ENCODE data around the gene GTF3C5.

GRCh38 chr9:132998831-132999635 lies 31.8 kb upstream of the GTF3C5 start:
- TF ChIP-seq, protein P1, sequence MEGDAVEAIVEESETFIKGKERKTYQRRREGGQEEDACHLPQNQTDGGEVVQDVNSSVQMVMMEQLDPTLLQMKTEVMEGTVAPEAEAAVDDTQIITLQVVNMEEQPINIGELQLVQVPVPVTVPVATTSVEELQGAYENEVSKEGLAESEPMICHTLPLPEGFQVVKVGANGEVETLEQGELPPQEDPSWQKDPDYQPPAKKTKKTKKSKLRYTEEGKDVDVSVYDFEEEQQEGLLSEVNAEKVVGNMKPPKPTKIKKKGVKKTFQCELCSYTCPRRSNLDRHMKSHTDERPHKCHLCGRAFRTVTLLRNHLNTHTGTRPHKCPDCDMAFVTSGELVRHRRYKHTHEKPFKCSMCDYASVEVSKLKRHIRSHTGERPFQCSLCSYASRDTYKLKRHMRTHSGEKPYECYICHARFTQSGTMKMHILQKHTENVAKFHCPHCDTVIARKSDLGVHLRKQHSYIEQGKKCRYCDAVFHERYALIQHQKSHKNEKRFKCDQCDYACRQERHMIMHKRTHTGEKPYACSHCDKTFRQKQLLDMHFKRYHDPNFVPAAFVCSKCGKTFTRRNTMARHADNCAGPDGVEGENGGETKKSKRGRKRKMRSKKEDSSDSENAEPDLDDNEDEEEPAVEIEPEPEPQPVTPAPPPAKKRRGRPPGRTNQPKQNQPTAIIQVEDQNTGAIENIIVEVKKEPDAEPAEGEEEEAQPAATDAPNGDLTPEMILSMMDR (IDR thresholded peaks at IDR 0.05; ENCODE audit: insufficient read depth, low read depth, low read length), result no peak
- no peak for TF ChIP-seq EZH2 (IDR thresholded peaks at IDR 0.05; ENCODE audit: insufficient read depth, low read length)
